OCI-LY7 (cell line): Measurements from ENCODE around the gene STUM.

Experiments
- CTCF ChIP-seq: fragments of 200-600 bp; sonication (generic); conservative IDR thresholded peaks from 2 replicates; pipeline ENCODE4 v1.5.1; 2014; ENCODE audit warnings: mild to moderate bottlenecking, antibody characterized with exemption, low read length, moderate library complexity, mixed read lengths
- EZH2phosphoT487 ChIP-seq: fragments of 200-600 bp; sonication (generic); IDR thresholded peaks from 2 replicates; pipeline ENCODE4 v1.6.1; 2018; ENCODE audit warnings: low read depth, borderline replicate concordance, mild to moderate bottlenecking, mixed run types, antibody characterized with exemption, low read length, moderate library complexity, mixed read lengths

GRCh38 chr1:226576601-226577000 lies 28.0 kb downstream of the STUM start:
- TF ChIP-seq EZH2phosphoT487 (no peak), CTCF (no peak)
